ENCODE data around the gene PGGHG.
"Not testable (repeated sequence)": the region's sequence is repeated elsewhere in the genome, so short reads cannot be mapped to it uniquely, and the experiment has no call there.

The PGGHG gene

DNA sequence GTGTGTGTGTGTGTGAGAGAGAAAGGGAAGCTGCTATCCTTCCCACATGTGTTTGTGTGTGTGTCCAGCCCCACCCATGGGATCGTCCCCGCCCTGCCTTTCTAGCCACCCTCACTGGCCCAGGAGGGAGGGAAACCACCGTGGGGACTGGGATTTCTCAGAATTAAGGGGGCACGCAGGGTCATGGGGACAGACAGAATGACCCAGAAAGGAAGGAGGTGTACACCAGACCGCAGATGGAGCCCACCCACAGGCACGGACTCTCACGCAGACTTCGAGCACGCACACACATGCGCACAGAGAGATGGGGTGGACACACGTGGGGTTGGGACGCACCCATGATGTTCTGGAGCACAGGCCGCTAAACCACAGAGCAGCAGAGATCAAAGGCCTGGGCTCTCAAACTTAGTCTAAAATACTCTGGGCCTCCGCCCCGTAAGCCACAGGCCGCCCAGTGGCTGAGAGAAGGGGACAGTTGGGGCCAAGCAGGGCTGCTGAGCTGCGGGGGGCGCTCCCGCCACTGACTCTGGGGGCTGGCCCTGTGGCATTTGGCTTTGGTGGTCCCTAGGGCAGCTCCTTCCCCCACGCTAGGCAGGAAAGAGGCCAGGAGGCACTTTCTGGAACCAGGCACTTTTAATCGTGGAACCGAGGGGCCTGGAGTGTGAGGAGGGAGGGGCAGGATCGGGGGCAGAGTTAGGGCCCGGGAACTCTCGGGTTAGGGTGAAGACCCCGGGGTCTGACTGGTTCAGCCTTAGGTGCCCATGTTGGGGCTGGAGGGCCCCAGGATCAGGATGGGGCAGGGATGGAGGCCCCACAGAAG is 8.9 kb downstream of the PGGHG start:
- DNase-seq (ENCODE audit: low read depth), result no peak

DNA sequence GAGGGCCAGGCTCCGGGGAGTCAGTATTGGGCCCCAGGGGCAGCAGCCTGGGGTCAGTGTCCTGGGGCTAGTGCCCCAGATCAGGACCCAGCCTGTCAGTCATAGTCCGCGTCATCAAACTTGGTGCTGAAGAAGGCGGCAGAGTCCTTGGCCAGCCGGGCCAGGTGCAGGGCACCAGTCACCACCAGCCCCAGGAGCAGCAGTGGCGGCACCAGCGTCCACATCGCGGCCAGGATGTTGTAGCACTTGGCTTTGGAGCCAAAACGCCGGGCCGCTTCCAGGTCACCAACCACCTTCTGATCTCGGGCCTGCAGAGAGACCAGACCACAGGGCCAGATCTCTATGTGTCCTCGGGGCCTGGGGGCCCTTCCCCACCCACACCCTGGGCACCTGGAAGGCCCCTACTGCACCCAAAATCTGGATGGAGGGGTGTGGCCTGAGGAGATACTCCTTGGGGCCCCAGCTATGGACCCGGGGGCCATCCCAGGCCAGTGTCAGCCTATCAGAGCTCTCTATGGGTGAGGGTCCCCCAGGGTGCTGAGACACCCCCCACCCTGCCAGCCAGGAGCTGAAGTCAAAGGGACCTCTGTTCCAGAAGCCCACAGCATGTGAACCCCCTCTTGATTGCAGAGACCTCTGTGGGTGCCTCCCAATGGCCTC is 9.6 kb downstream of the PGGHG start:
- DNase-seq (ENCODE audit: low read depth), result no peak

DNA sequence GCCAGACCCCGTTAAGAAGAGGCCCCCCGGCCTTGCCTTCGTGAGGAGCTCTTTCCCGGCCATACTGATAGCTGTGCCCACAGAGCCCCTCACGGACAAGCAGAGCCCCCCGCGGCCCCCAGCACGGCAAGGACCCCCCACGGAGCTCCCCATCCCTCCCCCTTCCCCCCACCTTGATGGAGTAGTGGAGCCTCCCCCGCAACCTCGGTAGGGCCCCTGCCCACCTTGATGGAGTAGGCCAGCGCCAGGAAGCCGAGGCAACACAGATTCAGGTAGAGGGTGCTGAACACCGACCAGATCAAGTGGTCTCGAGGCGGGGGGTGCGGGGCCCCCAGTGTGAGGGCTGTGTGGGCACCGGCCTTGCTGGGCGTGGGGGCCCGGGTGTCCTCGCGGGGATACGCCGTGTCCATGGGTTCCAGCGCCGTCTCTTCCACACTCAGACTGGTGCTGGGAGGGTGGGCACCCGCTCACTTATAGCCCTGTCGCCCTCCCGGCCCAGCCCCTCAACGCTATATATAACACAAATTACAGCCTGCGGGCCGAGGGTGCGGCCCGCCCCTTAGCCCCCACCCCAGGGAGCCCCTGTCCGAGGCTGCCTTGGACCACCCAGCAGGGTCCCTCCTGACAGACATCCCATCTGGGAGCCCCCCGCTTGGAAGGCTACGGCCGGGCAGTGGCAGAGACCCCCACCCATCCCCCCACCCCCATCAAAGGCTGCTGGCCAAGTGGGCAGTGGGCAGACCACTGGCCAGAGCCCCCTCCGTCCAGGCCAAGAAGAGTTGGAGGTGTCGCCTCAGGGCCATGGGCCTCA is 10.4 kb downstream of the PGGHG start, which contains the start of gene IFITM5:
TSS of gene IFITM5 (minus strand) at position 446 of the 811 bp plus-strand sequence. CDS start at position 410, 36 bp downstream.
- DNase-seq (ENCODE audit: low read depth), result no peak

DNA sequence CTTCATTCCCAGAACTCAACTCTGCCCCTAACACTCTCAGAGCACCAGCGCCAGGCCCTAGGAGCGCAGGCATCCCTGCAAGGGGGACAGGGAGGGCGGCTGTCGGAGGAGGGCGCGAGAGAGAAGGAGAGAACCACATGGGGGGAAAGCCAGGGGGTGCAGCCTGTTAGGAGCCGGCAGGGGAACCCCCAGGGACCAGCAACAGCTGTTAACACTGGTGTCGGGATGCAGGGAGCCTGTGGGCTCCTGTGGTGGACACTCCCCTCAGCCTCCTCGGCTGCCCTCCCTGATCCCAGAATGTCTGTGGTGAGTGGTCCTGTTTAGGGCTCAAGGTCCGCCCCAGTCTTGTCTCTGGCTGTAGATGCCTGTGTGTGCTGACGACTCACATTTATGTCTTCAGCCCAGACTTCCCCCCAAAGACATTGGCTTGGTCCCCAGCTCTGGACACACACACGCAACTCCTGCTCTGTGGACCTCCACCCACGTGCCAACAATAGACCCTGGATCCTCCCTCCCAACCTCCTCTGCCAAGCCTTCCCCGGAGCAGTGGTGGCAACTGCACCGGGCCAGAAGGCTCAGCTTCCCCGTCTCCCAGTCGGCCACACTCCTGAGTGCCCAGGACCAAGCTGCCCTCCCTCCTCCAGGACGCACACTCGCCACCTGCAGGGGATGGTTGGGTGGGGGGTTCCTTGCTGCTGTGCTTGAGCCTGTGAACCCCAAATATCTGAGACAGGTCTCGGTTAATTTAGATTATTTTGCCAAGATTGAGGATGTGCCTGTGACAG is 11.2 kb downstream of the PGGHG start:
- no peak for DNase-seq (ENCODE audit: low read depth)

DNA sequence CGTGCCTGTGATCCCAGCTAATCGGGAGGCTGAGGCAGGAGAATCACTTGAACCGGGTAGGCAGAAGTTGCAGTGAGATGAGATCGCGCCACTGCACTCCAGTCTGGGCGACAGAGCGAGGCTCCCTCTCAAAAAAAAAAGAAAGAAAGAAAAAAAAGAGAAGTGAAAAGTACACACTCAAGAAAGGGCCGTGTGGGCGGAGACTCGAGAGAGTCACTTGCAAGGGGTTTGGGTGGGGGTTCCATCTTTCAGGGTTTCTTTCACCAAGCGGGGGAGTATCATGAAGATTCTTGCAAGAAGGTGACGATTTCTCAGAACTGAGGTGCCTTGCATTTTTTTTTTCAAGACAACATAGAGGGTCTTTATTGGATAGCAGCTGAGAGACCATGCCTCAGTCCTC is 14.4 kb downstream of the PGGHG start:
- no peak for DNase-seq (ENCODE audit: low read depth)

DNA sequence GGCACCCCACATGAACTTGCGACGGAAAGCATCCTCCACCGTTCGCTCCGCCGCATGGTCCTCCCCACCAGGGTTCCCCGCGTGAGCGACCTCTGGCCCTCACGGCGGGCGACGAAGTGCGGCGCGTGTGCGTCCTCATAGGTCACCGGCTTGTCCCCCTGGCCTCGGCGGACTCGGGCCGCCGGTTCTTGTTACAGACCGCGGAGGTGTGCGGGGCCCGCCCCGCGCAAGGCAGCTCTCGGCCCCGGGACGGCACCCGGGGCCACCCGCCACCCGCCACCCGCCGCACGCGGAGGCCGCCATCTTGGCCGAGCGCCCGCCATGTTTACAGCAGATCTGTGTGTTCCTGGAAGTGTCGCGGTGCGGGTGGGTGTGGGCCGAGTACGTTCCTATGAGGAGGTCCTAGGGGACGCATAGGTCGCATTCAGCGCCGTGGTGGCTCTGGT is 15.2 kb downstream of the PGGHG start:
- no peak for DNase-seq (ENCODE audit: low read depth)

DNA sequence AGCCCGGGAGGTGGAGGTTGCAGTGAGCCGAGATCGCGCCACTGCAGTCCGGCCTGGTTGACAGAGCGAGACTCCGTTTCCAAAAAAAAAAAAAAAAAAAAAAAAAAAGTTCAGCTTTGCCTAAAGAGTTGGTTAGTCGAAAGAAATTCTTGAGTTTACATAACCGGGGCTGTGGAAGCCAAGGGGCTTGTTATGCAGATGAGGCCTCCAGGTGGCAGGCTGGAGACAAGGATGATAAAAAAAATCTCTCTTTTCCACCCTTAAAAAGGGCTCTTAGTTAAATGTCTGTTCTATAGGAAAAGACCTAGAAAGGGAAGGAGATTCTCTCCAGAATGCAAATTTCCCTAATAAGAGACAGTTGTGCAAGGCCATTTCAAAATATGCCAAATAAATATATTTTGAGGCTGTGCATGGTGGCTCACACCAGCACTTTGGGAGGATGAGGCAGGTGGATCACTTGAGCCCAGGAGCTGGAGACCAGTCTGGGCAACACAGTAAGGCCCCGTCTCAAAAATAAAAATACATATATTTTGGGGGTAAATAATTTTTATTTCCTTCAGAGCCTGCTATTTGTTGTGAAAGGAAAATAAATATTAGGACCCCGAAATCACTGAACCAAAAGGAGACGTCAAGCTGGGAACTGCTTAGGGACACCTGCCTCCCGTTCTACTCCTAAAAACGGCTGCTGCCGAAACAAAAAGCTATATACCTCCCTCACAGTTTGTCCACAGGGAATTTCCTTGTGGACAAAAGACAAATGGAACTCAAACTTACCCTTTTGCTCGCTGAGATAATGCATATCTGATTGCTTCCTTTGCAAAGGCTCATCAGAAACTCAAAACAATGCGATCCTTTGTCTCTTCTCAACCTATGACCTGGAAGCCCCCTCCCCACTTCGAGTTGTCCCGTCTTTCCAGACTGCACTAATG is 16.3 kb downstream of the PGGHG start:
- DNase-seq (ENCODE audit: low read depth), result peak; percentile 60

DNA sequence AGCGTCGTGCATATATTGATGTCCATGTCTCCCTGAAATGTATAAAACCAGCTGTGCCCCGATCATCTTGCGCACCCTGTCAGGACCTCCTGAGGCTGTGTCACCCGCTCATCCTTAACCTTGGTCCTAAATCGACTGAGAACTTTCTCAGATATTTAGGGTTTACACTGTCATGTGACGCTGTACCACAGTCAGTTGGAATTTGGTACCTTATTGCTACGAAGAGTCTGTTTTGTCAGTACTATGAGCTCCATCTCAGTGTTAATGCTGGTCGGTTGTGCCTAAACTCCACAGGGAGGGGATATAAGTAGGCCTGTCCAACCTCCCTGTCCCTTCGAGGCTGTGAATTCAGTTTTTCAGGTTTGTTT is 16.9 kb downstream of the PGGHG start:
- no peak for DNase-seq (ENCODE audit: low read depth)

DNA sequence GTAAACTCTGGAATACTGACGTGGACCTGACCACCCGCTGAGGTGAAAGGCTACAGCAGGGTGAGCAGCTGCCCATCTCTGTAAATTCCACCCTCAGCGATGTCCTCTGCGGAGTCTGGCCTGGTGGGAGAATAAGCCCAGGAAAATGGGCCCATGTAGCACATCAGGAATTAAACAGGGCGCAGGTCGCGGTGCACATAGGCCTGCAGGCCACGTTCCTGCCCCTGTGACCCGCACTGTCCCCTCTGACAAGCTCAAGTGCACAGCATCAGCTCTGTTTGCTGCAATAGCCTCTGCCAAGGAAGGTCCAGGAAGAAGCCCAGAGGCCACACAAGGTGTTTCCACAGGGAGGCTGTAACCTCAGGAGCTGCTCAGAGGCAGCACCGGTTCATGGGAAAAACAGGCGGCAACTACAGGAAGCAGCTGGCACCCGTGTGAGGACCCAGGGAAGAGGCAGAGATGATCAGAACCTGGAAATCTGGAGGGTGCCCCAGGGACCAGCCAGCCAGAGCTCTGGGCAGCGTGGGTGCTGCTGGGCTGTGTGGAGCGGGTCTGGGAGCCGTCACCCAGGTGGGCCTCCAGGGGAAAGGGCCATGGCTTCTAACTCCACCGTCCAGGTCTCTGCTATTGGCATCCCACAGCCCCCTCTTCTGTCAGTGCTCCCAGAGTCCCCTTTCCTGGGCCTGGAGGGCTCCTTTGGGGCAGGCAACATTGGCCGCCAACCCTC is 17.9 kb downstream of the PGGHG start:
- no peak for DNase-seq (ENCODE audit: low read depth)

DNA sequence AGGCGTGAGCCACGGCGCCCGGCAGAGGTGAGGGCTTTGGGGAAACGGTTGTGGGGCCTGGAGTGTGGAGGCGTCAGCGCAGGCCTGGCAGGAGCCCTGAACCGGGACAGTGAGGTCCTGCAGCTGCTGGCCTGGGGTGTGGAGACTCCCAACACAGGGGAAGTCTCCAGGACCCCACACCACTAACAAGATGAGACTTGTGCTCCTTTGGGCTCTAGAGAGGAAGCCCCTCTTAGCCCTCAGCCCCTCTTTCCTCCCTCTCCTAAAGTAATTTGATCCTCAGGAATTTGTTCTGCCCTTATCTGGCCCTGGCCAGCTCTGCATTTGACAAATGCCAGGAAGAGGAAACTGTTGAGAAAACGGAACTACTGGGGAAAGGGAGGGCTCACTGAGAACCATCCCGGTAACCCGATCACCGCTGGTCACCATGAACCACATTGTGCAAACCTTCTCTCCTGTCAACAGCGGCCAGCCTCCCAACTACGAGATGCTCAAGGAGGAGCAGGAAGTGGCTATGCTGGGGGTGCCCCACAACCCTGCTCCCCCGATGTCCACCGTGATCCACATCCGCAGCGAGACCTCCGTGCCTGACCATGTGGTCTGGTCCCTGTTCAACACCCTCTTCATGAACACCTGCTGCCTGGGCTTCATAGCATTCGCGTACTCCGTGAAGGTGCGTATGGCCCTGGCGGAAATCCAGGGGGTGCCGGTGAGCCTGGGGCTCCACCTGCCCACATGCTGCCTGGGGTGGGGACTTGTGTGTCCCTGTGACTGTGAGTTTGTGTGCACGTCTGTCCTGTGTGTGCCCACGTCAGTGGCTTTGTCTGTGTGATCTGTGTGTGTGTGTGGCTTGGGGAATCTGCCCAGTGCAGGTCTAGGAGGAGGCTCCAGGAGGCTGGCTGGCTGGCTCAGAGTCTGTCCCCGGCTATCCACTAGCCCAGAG is 19.1 kb downstream of the PGGHG start, which contains the start of gene IFITM2:
TSS of gene IFITM2 (plus strand) at position 51 of the 943 bp plus-strand sequence. CDS start at position 428, 377 bp downstream.
- peak; percentile 84 for DNase-seq (ENCODE audit: low read depth)

DNA sequence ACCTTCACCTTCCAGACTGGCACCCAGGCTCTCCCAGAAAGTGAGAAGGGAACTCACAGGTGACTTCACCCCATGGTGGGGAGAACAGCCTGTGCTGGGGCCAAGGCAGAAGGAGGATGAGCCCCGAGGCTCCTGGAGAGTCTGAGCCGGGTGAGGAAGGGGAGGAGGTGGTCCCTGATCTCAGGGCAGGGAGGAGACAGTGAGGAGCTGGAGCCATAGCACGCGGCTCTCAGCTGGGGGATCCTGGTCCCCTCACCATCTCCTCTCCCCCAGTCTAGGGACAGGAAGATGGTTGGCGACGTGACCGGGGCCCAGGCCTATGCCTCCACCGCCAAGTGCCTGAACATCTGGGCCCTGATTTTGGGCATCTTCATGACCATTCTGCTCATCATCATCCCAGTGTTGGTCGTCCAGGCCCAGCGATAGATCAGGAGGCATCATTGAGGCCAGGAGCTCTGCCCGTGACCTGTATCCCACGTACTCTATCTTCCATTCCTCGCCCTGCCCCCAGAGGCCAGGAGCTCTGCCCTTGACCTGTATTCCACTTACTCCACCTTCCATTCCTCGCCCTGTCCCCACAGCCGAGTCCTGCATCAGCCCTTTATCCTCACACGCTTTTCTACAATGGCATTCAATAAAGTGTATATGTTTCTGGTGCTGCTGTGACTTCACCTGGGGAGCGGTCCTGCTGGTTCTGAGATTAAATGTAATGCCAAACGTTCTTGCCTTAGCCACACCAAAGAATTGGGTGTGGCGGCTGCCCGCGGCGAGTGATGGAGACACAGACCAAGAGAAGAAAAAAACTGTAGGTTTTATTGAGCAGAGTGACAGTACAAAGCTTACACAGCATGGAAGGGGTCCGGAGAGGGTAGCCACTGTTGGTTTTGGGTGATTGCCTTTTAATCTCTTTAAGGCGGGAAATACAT is 20.1 kb downstream of the PGGHG start:
- not testable (repeated sequence) for DNase-seq (ENCODE audit: low read depth)

DNA sequence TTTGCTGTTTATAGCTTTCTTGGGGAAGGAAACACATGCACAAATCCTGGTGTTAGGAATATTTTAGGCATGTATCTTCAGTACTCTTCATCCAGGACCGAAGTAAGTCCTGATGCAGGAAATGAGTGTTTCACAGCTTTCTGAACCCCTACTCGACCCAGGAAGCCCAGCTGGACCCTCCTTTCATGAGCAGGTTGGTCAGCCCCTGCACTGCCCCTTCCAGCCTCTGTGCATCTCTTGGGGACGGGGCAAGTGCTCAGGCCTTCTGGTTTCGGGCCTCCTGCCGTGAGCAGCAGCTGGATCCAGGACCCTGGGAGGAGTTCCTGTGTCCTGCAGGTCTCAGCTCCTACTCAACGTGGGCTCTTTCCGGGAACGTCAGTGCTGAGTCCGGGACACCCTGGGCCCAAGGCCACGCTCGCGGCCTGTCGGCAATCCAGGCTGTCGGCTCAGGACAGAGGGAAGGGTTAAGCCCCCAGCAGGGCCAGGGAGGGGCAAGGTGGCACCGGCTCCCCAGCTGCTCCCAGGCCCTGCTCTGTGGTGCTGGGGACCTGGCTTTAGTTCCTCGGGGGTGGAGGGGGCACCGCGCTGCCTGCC is 21.1 kb downstream of the PGGHG start:
- not testable (repeated sequence) for DNase-seq (ENCODE audit: low read depth)

DNA sequence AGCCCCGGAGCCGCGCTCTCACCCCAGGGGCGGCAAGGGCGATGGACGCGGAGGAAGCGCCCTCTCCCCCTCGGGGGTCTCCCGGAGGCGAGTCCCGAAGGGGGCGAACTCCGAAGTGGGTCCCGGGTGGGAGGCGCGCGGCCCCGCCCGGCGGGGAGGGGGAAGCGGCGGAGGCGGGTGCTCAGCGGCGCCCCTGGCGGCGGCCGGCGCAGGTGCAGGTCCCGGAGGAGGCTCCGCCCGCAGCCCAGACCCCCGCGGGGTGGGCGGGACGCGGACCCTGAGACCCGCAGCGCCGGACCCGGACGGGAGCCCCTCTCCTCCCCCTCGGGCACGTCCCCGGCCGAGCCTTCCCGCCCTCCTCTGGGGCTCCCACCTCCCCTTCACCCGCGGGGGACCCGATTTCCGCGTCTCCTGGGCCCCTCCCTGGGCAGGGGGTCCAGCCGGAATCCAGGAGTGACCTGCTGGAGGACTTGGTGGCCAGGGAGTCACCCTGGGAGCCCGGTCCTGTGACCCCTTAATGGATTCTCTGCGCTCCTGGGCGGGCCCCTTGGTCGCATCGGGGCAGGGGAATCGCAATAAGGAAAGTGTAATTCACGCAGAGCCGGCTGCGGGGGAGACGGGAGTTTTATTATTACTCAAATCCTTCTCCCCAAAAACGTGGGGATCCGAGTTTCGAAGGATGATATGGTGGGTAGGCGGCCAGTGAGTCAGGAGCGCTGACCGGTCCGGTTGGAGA is 22.3 kb downstream of the PGGHG start:
- not testable (repeated sequence) for DNase-seq (ENCODE audit: low read depth)

DNA sequence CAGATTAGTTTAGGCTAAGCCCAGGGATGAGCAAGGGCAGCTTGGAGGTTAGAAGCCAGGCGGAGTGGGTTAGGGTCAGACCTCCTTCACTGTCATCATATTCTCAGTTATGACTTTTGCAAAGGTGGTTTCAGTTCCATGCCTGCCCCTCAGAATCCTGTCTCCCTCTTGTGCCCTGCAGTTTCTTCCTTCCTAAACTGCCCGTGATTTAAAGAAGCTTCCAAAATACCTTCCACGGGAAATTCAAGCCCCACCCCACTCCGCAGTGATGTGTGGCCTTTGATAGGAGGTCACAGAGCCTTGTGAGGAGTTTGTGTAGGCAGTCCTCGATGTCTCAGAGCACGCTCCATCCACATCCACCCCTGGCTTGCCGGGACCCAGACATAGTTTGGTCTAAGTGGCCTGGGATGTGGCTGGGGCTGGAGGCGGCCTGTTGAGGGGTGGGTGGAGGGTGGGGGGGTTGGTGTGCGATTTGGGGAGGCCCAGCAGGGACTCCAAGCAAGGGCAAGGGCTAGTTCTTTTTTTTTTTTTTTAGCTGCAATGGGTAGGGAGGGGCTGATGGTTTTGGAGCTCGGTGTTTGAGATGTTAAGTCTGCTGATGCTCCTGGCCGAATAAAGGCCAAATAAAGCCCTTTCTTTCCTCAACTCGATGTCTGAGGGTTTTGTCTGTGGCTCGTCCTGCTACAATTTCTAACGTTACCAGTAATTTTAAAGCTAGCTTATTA is 23.3 kb downstream of the PGGHG start:
- DNase-seq (ENCODE audit: low read depth), result no peak

DNA sequence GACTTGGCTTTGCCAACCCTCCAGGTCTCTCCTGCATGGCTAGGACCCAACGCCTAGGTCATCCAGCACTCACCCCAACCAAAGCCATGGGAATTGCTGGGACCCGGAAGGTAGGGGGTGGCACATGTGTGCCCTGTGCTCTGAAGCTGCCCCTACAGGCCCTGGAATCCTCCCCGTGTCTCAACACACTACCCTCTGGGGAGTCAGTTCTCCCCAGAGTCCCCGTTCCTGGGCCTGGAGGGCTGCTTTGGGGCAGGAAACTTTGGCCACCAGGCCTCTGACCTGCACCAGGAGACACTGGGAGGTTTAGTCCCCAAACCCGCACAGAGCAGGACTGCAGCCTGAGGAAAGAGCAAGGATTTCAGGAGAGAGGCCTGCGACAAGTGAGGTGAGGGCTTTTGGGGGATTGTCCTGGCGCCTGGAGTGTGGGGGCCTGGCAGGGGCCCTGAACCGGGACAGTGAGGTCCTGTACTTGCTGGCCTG is 24.4 kb downstream of the PGGHG start:
- DNase-seq (ENCODE audit: low read depth), result no peak

All from GM04504 (cell line).